ENCODE measurements around the gene CLSTN3. TPM values are rescaled to one million over a fixed set of nuclear protein-coding genes. Genes with fewer than 3 reads are reported as not detected.

Gene CLSTN3
- total and polyA plus RNA-seq, 10 of the 15 experiments (the other 5 are each of a cell fraction or from before 2014, with no cell fraction given) = 0.09 to 35.9 (median 11.3) TPM

- TF ChIP-seq ZBED1 (IDR thresholded peaks at IDR 0.05; ENCODE audit: borderline replicate concordance) (no peak), CBX3 (IDR thresholded peaks at IDR 0.05; ENCODE audit: borderline replicate concordance, low read depth) (no peak)
Observed at GRCh38 chr12:7146906-7147305, 16.7 kb downstream of the CLSTN3 start (continued).

GRCh38 chr12:7150356-7150755 is 20.2 kb downstream of the CLSTN3 start:
- no TSS peak for BruUV-seq (replicated peaks)
- ChIA-PET CTCF (no interaction called here), POLR2A (no interaction called here), SMC1A (ENCODE audit: uncharacterized antibody, unreplicated experiment) (no interaction called here), RAD21 (ENCODE audit: unreplicated experiment) (no interaction called here)
- intact Hi-C loops (cut with micrococcal nuclease; ENCODE audit: unreplicated experiment) = no loop called here
- in situ Hi-C loops (cut with MboI) = no loop called here
- H3K9ac ChIP-seq (ENCODE audit: control insufficient read depth, insufficient read depth, low read length) = no peak overlapping the region
- no peak overlapping the region for H3K4me2 ChIP-seq (ENCODE audit: control insufficient read depth, insufficient read depth)
- H3K36me3 ChIP-seq (ENCODE audit: control insufficient read depth in 2 of 2, insufficient read depth in 2 of 2, low read length in 1 of 2) = peaks cover 11 to 22% of the 10 kb centered on the region in 2 experiments
- H3K79me2 ChIP-seq (ENCODE audit: control insufficient read depth, insufficient read depth, low read length) = no peaks in the 10 kb centered on the region
- no peak for ATAC-seq
- WGBS (ENCODE audit: insufficient coverage, insufficient replicate concordance, low lambda C conversion rate, missing lambda C conversion rate) = 98% methylated on average over 12 of the region's 12 CpGs
- no peak overlapping the region for H3K4me3 ChIP-seq
- no peaks in the 10 kb centered on the region; the same call in 1 of the 2 replicates for H4K20me1 ChIP-seq (ENCODE audit: control insufficient read depth, insufficient read depth)
- H3K4me1 ChIP-seq (ENCODE audit: control insufficient read depth, insufficient read depth, low read length) = no peaks in the 10 kb centered on the region
- no peak overlapping the region for H3K27ac ChIP-seq (ENCODE audit: control insufficient read depth, insufficient read depth)
- FAIRE-seq = no peak
- H3K27me3 ChIP-seq (replicated peaks in 1 of 2; ENCODE audit: control insufficient read depth in 2 of 2, insufficient read depth in 2 of 2, low read length in 1 of 2) = no peaks in the 10 kb centered on the region
- no peak for DNase-seq (ENCODE audit: low read depth, low spot score)
- no peak for TF ChIP-seq HCFC1 (IDR thresholded peaks at IDR 0.05; ENCODE audit: low read length)
- no peak for TF ChIP-seq CREM (IDR thresholded peaks at IDR 0.05; ENCODE audit: low read depth)
- TF ChIP-seq PML (IDR thresholded peaks at IDR 0.05; ENCODE audit: low read length) = no peak
- no peak for TF ChIP-seq ASH2L (IDR thresholded peaks at IDR 0.05; ENCODE audit: borderline replicate concordance, low read depth)
- no peak for TF ChIP-seq ATF2 (IDR thresholded peaks at IDR 0.05; ENCODE audit: low read length)
- no peak for TF ChIP-seq USF1 (IDR thresholded peaks at IDR 0.05; ENCODE audit: borderline replicate concordance, extremely low read length, insufficient read depth, low read depth, low read length)
- TF ChIP-seq ZZZ3 (IDR thresholded peaks at IDR 0.05; ENCODE audit: control insufficient read depth, insufficient read length, low read depth) = no peak
- no peak for TF ChIP-seq BCLAF1 (IDR thresholded peaks at IDR 0.05)
- no peak for TF ChIP-seq SPI1 (IDR thresholded peaks at IDR 0.05; ENCODE audit: borderline replicate concordance, insufficient read depth, low read depth, low read length)
- TF ChIP-seq FOXK2 (IDR thresholded peaks at IDR 0.05) = no peak
- no peak for TF ChIP-seq TAF1 (IDR thresholded peaks at IDR 0.05; ENCODE audit: borderline replicate concordance, low read depth, low read length)
- TF ChIP-seq LARP7 (IDR thresholded peaks at IDR 0.05) = no peak
- no peak for TF ChIP-seq YY1 (IDR thresholded peaks at IDR 0.05; ENCODE audit: low read depth, low read length)
- TF ChIP-seq HDGF (IDR thresholded peaks at IDR 0.05) = no peak
- TF ChIP-seq TARDBP (IDR thresholded peaks at IDR 0.05; ENCODE audit: borderline replicate concordance) = no peak
- no peak for TF ChIP-seq PKNOX1 (IDR thresholded peaks at IDR 0.05)
- no peaks in the 10 kb centered on the region for H3K9me3 ChIP-seq (replicated peaks; ENCODE audit: control insufficient read depth, insufficient read depth, low read length)
- H2AFZ ChIP-seq (ENCODE audit: control insufficient read depth, low read depth, low read length) = no peak overlapping the region
